Loucy (cell line): ENCODE results near the gene LRRC19.

Experiments used
- EZH2phosphoT487 ChIP-seq: fragments of 200-600 bp; IDR thresholded peaks from 2 replicates; pipeline ENCODE4 v1.6.1; 2018; ENCODE audit warnings: antibody characterized with exemption, mild to moderate bottlenecking, moderate library complexity, borderline replicate concordance
- TF ChIP-seq, protein P1 (sequence below): fragments of 200-600 bp; sonication (generic); conservative IDR thresholded peaks from 2 replicates; pipeline ENCODE4 v1.5.1; 2014; ENCODE audit warnings: mild to moderate bottlenecking, antibody characterized with exemption, low read length

DNA sequence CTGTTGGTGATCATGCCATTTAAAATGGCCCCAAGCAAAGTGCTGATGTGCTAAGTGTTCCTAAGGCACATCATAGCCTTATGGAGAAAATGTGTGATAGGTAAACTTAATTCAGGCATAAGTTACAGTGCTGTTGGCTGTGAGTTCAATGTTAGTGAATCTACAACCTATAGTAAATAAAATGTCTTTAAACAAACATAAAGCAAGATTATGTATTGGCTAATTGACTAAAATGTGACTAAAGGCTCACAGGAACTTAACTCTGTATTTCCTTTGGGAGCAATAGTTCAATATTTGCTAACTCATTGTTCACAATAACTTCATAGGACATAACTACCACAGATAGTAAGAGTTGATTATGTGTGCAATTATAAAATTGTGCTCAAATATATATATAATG lies 49.4 kb upstream of the LRRC19 start:
- TF ChIP-seq, protein P1, sequence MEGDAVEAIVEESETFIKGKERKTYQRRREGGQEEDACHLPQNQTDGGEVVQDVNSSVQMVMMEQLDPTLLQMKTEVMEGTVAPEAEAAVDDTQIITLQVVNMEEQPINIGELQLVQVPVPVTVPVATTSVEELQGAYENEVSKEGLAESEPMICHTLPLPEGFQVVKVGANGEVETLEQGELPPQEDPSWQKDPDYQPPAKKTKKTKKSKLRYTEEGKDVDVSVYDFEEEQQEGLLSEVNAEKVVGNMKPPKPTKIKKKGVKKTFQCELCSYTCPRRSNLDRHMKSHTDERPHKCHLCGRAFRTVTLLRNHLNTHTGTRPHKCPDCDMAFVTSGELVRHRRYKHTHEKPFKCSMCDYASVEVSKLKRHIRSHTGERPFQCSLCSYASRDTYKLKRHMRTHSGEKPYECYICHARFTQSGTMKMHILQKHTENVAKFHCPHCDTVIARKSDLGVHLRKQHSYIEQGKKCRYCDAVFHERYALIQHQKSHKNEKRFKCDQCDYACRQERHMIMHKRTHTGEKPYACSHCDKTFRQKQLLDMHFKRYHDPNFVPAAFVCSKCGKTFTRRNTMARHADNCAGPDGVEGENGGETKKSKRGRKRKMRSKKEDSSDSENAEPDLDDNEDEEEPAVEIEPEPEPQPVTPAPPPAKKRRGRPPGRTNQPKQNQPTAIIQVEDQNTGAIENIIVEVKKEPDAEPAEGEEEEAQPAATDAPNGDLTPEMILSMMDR: no peak
- no peak for TF ChIP-seq EZH2phosphoT487
